Suprapubic skin (tissue), 3 donors: ENCODE measurements around the gene DNAH8.

Experiments
- POLR2A ChIP-seq, 2 donors: fragments of 450-650 bp; IDR thresholded peaks; one replicate each; pipeline ENCODE4 v1.6.1; 2017; ENCODE audit warnings: antibody characterized with exemption in 2 of 2, mild to moderate bottlenecking in 2 of 2, moderate library complexity in 2 of 2
- TF ChIP-seq, protein P1 (sequence below), 2 donors: fragments of 200-600 bp in 1 of 2; fragments of 450-650 bp in 1 of 2; sonication (generic) in 1 of 2; IDR thresholded peaks; one replicate each; pipeline ENCODE4 v1.5.1; 2016 to 2019; ENCODE audit warnings: antibody characterized with exemption in 2 of 2, mild to moderate bottlenecking in 1 of 2, moderate library complexity in 1 of 2

DNA sequence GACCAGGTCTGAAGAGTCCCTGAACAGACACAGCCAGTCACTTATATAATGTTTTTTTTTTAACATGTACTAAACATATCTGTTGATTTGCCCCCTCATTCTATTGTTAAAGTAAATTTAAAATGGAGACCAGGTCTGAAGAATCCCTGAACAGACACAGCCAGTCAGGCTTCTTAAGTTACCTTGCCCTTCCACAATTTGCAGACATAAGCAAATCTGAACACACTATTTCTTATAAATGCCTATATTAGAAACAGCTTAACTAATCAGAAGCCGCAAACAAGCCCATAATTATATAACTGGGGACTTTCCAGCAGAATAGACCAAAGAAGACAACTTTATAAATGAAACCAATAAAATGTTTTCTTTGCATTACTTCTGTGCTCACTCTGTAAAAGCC is 118.2 kb downstream of the DNAH8 start:
- TF ChIP-seq, protein P1, sequence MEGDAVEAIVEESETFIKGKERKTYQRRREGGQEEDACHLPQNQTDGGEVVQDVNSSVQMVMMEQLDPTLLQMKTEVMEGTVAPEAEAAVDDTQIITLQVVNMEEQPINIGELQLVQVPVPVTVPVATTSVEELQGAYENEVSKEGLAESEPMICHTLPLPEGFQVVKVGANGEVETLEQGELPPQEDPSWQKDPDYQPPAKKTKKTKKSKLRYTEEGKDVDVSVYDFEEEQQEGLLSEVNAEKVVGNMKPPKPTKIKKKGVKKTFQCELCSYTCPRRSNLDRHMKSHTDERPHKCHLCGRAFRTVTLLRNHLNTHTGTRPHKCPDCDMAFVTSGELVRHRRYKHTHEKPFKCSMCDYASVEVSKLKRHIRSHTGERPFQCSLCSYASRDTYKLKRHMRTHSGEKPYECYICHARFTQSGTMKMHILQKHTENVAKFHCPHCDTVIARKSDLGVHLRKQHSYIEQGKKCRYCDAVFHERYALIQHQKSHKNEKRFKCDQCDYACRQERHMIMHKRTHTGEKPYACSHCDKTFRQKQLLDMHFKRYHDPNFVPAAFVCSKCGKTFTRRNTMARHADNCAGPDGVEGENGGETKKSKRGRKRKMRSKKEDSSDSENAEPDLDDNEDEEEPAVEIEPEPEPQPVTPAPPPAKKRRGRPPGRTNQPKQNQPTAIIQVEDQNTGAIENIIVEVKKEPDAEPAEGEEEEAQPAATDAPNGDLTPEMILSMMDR (IDR thresholded peaks at IDR 0.05): no peak
- TF ChIP-seq POLR2A (IDR thresholded peaks at IDR 0.05): no peak
